Ovary (tissue), 3 donors: Measurements from ENCODE around the gene ATF7IP.
"Not testable (repeated sequence)": the region's sequence is repeated elsewhere in the genome, so short reads cannot be mapped to it uniquely, and the experiment has no call there.

Source experiments
- POLR2A ChIP-seq: fragments of 450-650 bp; IDR thresholded peaks from one replicate; pipeline ENCODE4 v1.6.1; 2017; ENCODE audit warnings: antibody characterized with exemption, mild to moderate bottlenecking, moderate library complexity
- TF ChIP-seq, protein P1 (sequence below), 3 donors: fragments of 450-650 bp in 2 of 3; fragments of 200-600 bp in 1 of 3; IDR thresholded peaks; one replicate each; pipeline versions ENCODE4 v1.5.1 to v1.8.0; 2016 to 2022; ENCODE audit warnings: antibody characterized with exemption in 3 of 3, mild to moderate bottlenecking in 1 of 3
- donor health status: DM: no; HTN: no; CAD: no.

DNA sequence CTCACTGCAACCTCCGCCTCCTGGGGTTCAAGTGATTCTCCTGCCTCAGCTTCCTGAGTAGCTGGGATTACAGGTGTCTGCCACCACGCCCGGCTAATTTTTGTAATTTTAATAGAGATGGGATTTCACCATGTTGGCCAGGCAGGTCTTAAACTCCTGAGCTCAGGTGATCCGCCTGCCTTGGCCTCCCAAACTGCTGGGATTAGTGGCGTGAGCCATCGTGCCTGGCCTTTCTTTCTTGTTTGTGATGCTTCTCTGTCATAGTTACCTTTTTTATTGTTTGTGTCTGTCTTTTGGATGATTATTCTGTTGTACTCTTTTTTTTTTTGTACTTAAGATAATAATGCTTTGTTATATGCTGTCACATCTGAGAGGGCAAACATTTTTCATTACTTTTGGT lies 35.8 kb downstream of the ATF7IP start:
- not testable (repeated sequence) for TF ChIP-seq POLR2A
- TF ChIP-seq, protein P1, sequence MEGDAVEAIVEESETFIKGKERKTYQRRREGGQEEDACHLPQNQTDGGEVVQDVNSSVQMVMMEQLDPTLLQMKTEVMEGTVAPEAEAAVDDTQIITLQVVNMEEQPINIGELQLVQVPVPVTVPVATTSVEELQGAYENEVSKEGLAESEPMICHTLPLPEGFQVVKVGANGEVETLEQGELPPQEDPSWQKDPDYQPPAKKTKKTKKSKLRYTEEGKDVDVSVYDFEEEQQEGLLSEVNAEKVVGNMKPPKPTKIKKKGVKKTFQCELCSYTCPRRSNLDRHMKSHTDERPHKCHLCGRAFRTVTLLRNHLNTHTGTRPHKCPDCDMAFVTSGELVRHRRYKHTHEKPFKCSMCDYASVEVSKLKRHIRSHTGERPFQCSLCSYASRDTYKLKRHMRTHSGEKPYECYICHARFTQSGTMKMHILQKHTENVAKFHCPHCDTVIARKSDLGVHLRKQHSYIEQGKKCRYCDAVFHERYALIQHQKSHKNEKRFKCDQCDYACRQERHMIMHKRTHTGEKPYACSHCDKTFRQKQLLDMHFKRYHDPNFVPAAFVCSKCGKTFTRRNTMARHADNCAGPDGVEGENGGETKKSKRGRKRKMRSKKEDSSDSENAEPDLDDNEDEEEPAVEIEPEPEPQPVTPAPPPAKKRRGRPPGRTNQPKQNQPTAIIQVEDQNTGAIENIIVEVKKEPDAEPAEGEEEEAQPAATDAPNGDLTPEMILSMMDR (IDR thresholded peaks at IDR 0.05): not testable (repeated sequence)
